DOHH2 (cell line): ENCODE results near the gene CEMIP.

Experiments used
- H3F3A ChIP-seq: fragments of 200-600 bp; sonication (generic), shearing (Covaris generic); 2 replicates; pipeline ENCODE4 v1.6.0; 2016; ENCODE audit warnings: antibody characterized with exemption, mild to moderate bottlenecking; ENCODE audit not compliant: control insufficient read depth, insufficient read depth
- H3K27ac ChIP-seq: fragments of 200-600 bp; sonication (generic); 2 replicates; pipeline ENCODE4 v1.5.1; 2014; ENCODE audit warnings: low read depth, mild to moderate bottlenecking, low read length, moderate library complexity
- H3K27me3 ChIP-seq: fragments of 200-600 bp; sonication (generic); 2 replicates; pipeline ENCODE4 v1.6.1; 2014; ENCODE audit warnings: mild to moderate bottlenecking, low read length, mixed read lengths; ENCODE audit not compliant: control insufficient read depth
- H3K36me3 ChIP-seq: fragments of 200-600 bp; sonication (generic); 2 replicates; pipeline ENCODE4 v1.6.1; 2014; ENCODE audit warnings: mild to moderate bottlenecking, low read length, moderate library complexity, mixed read lengths; ENCODE audit not compliant: control insufficient read depth
- H3K4me1 ChIP-seq: fragments of 200-600 bp; sonication (generic); 2 replicates; pipeline ENCODE4 v1.6.1; 2014; ENCODE audit warnings: mild to moderate bottlenecking, low read length, mixed read lengths; ENCODE audit not compliant: control insufficient read depth
- H3K4me2 ChIP-seq: fragments of 200-600 bp; sonication (generic); 2 replicates; pipeline ENCODE4 v1.6.0; 2014; ENCODE audit warnings: mild to moderate bottlenecking, low read length, moderate library complexity
- H3K4me3 ChIP-seq: fragments of 200-600 bp; sonication (generic); 2 replicates; pipeline ENCODE4 v1.5.1; 2014; ENCODE audit warnings: mild to moderate bottlenecking, low read length, mixed read lengths
- H3K79me2 ChIP-seq: fragments of 200-600 bp; sonication (generic); 2 replicates; pipeline ENCODE4 v1.6.1; 2014; ENCODE audit warnings: mild to moderate bottlenecking, low read length, mixed read lengths; ENCODE audit not compliant: control insufficient read depth
- H3K9me2 ChIP-seq: fragments of 200-600 bp; sonication (generic); replicated peaks from 2 replicates; pipeline ENCODE4 v1.6.1; 2014; ENCODE audit warnings: mild to moderate bottlenecking, low read length, mixed read lengths; ENCODE audit not compliant: control insufficient read depth
- H3K9me3 ChIP-seq: fragments of 200-600 bp; sonication (generic); 2 replicates; pipeline ENCODE4 v1.6.1; 2014; ENCODE audit warnings: antibody characterized with exemption, low read length, mixed read lengths; ENCODE audit not compliant: control insufficient read depth, insufficient read depth
- H4K20me1 ChIP-seq: fragments of 200-600 bp; sonication (generic); 2 replicates; pipeline ENCODE4 v1.6.0; 2014; ENCODE audit warnings: low read depth, mild to moderate bottlenecking, antibody characterized with exemption, low read length, moderate library complexity; ENCODE audit not compliant: control insufficient read depth, insufficient read depth
- CTCF ChIP-seq: fragments of 200-600 bp; sonication (generic); IDR thresholded peaks from one replicate; pipeline ENCODE4 v1.5.1; 2014; ENCODE audit warnings: antibody characterized with exemption, mild to moderate bottlenecking, low read depth, low read length; ENCODE audit not compliant: poor library complexity, severe bottlenecking
- EZH2phosphoT487 ChIP-seq: fragments of 200-600 bp; sonication (generic); IDR thresholded peaks from 2 replicates; pipeline ENCODE4 v1.6.1; 2017; ENCODE audit warnings: borderline replicate concordance, mild to moderate bottlenecking, antibody characterized with exemption, low read length, moderate library complexity, mixed read lengths

CEMIP gene

GRCh38 chr15:80870366-80870765 is 91.2 kb downstream of the CEMIP start:
- no peak for TF ChIP-seq CTCF
- TF ChIP-seq EZH2phosphoT487: no peak
- Histone ChIP-seq H3K4me2 (no peak overlapping the region), H3K36me3 (no peaks in the 10 kb centered on the region), H3F3A (no peaks in the 10 kb centered on the region), H3K27ac (no peak overlapping the region), H3K4me1 (no peaks in the 10 kb centered on the region), H3K4me3 (no peak overlapping the region), H3K79me2 (no peaks in the 10 kb centered on the region), H4K20me1 (no peaks in the 10 kb centered on the region), H3K9me2 (no peaks in the 10 kb centered on the region), H3K27me3 (no peaks in the 10 kb centered on the region), H3K9me3 (no peaks in the 10 kb centered on the region)

GRCh38 chr15:80870893-80871292 is 91.7 kb downstream of the CEMIP start:
- Histone ChIP-seq H3K79me2 (no peaks in the 10 kb centered on the region), H3K27me3 (no peaks in the 10 kb centered on the region), H3K4me3 (no peak overlapping the region), H3K4me2 (no peak overlapping the region), H3K4me1 (no peaks in the 10 kb centered on the region), H4K20me1 (no peaks in the 10 kb centered on the region), H3K27ac (no peak overlapping the region), H3F3A (no peaks in the 10 kb centered on the region), H3K36me3 (no peaks in the 10 kb centered on the region), H3K9me2 (no peaks in the 10 kb centered on the region), H3K9me3 (no peaks in the 10 kb centered on the region)
- TF ChIP-seq CTCF: no peak
- no peak for TF ChIP-seq EZH2phosphoT487

GRCh38 chr15:80871858-80872257 is 92.7 kb downstream of the CEMIP start:
- H3K79me2 ChIP-seq: no peaks in the 10 kb centered on the region
- H3K27me3 ChIP-seq: no peaks in the 10 kb centered on the region
- H3K9me2 ChIP-seq: no peaks in the 10 kb centered on the region
- H4K20me1 ChIP-seq: no peaks in the 10 kb centered on the region
- H3K27ac ChIP-seq: no peak overlapping the region
- H3K4me1 ChIP-seq: no peaks in the 10 kb centered on the region
- TF ChIP-seq EZH2phosphoT487: no peak
- TF ChIP-seq CTCF: no peak
- no peak overlapping the region for H3K4me2 ChIP-seq
- H3K36me3 ChIP-seq: no peaks in the 10 kb centered on the region
- H3K4me3 ChIP-seq: no peak overlapping the region
- H3K9me3 ChIP-seq: no peaks in the 10 kb centered on the region
- H3F3A ChIP-seq: no peaks in the 10 kb centered on the region
